ENCODE data around the gene NELL1.

NELL1 gene

DNA sequence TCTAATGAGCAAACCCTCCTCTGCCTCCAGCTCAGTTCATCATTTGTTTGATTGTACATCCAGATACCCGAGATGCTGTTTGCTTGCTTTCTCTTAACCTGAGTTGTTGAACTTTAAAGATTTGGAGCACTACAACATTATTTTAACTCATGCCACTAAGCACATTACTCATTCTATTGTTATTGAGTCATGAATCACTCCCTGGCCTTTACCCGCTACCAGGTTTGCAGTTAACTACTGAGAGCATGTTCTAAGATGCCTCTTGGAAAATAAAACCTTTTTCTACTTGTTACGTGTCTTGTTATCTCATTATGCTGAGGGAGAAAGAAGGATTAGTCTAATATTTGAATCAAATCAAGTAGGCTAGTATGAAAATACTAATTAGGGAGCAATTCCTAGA is 802.9 kb downstream of the NELL1 start:
- Histone ChIP-seq H3K27me3 (ENCODE audit: insufficient read depth, poor library complexity, severe bottlenecking) (no peaks in the 10 kb centered on the region), H3K27ac (replicated peaks) (no peak overlapping the region), H3K4me3 (replicated peaks; ENCODE audit: insufficient read depth, low read length) (no peak overlapping the region)
- TF ChIP-seq POLR2AphosphoS5 (IDR thresholded peaks at IDR 0.05; ENCODE audit: low read depth) (no peak), GABPA (IDR thresholded peaks at IDR 0.05; ENCODE audit: low read depth) (no peak), CTCF (IDR thresholded peaks at IDR 0.05; ENCODE audit: insufficient read depth, low read length) (no peak), REST (IDR thresholded peaks at IDR 0.05; ENCODE audit: insufficient replicate concordance, low read depth) (no peak), SPI1 (IDR thresholded peaks at IDR 0.05; ENCODE audit: borderline replicate concordance, low read depth) (no peak)
- no peak for DNase-seq (ENCODE audit: low read depth in 1 of 2, low spot score in 1 of 2)

- Histone ChIP-seq H3K27me3 (ENCODE audit: insufficient read depth, poor library complexity, severe bottlenecking) (no peaks in the 10 kb centered on the region), H3K4me3 (replicated peaks; ENCODE audit: insufficient read depth, low read length) (no peak overlapping the region), H3K27ac (replicated peaks) (no peak overlapping the region)
- no peak for TF ChIP-seq REST (IDR thresholded peaks at IDR 0.05; ENCODE audit: insufficient replicate concordance, low read depth)
- TF ChIP-seq SPI1 (IDR thresholded peaks at IDR 0.05; ENCODE audit: borderline replicate concordance, low read depth), result no peak
- no peak for TF ChIP-seq CTCF (IDR thresholded peaks at IDR 0.05; ENCODE audit: insufficient read depth, low read length)
- TF ChIP-seq POLR2AphosphoS5 (IDR thresholded peaks at IDR 0.05; ENCODE audit: low read depth), result no peak
- TF ChIP-seq GABPA (IDR thresholded peaks at IDR 0.05; ENCODE audit: low read depth), result no peak
- DNase-seq (ENCODE audit: low read depth in 1 of 2, low spot score in 1 of 2), result no peak
These were observed 805.1 kb downstream of the NELL1 start for GRCh38 chr11:21474529-21474928.

DNA sequence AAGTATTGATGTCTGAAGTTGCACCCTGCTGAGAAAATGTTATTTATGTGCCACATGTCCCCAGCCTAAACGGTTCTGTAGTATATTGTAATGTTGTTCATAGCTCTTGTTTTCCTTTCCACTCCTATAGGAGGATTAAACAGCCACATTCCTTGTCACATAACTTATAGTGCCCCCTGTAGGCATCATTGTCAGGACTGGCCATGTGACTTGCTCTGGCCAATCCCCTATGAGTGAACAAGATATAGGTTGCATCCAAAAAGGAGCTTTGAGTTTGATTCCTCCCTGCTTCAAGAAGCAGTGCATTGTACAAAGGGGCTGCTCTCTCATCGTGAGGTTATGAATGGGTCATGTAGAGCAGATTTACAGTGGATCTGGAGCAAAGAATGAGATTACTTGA is 805.9 kb downstream of the NELL1 start:
- Histone ChIP-seq H3K27me3 (ENCODE audit: insufficient read depth, poor library complexity, severe bottlenecking) (no peaks in the 10 kb centered on the region), H3K4me3 (replicated peaks; ENCODE audit: insufficient read depth, low read length) (no peak overlapping the region), H3K27ac (replicated peaks) (no peak overlapping the region)
- no peak for DNase-seq (ENCODE audit: low read depth in 1 of 2, low spot score in 1 of 2)
- TF ChIP-seq REST (IDR thresholded peaks at IDR 0.05; ENCODE audit: insufficient replicate concordance, low read depth) (no peak), CTCF (IDR thresholded peaks at IDR 0.05; ENCODE audit: insufficient read depth, low read length) (no peak), SPI1 (IDR thresholded peaks at IDR 0.05; ENCODE audit: borderline replicate concordance, low read depth) (no peak)
